Mesenchymal stem cell (in vitro differentiated cells and primary cell): Measurements from ENCODE around the gene MRPL54.

Source experiments
- DNase-seq: peaks from one replicate; pipeline ENCODE4 v3.0.0-alpha.2; 2013
- H2AFZ ChIP-seq: one replicate; pipeline ENCODE4 v1.6.1; 2013; ENCODE audit warnings: low read depth, mild to moderate bottlenecking, control low read depth, inconsistent platforms, low read length, moderate library complexity
- H2AK5ac ChIP-seq: 2 replicates; pipeline ENCODE4 v1.6.1; 2013; ENCODE audit warnings: low read length, moderate library complexity, mild to moderate bottlenecking, inconsistent platforms; ENCODE audit not compliant: severe bottlenecking
- H2BK120ac ChIP-seq: one replicate; pipeline ENCODE4 v1.6.1; 2013; ENCODE audit warnings: low read depth, mild to moderate bottlenecking, inconsistent platforms, low read length, moderate library complexity
- H2BK12ac ChIP-seq, 2 experiments: one replicate each; pipeline ENCODE4 v1.6.1; 2013; ENCODE audit warnings: inconsistent platforms in 2 of 2, low read length in 2 of 2, mild to moderate bottlenecking in 2 of 2, moderate library complexity in 2 of 2, control low read depth in 1 of 2
- H2BK15ac ChIP-seq: one replicate; pipeline ENCODE4 v1.6.1; 2013; ENCODE audit warnings: mild to moderate bottlenecking, low read depth, inconsistent platforms; ENCODE audit not compliant: poor library complexity, severe bottlenecking
- H2BK5ac ChIP-seq: 2 replicates; pipeline ENCODE4 v1.6.1; 2013; ENCODE audit warnings: low read depth, mild to moderate bottlenecking, low read length, control low read depth, inconsistent platforms; ENCODE audit not compliant: poor library complexity, severe bottlenecking
- H3K14ac ChIP-seq, 2 experiments: one replicate each; pipeline ENCODE4 v1.6.1; 2013; ENCODE audit warnings: inconsistent platforms in 2 of 2, low read length in 2 of 2, control low read depth in 1 of 2, mild to moderate bottlenecking in 1 of 2, moderate library complexity in 1 of 2
- H3K18ac ChIP-seq, 2 experiments: one replicate each; pipeline ENCODE4 v1.6.1; 2013; ENCODE audit warnings: inconsistent platforms in 2 of 2, low read length in 2 of 2, control low read depth in 1 of 2, low read depth in 1 of 2, mild to moderate bottlenecking in 1 of 2
- H3K23ac ChIP-seq, 2 experiments: one replicate each; pipeline ENCODE4 v1.6.1; 2013; ENCODE audit warnings: inconsistent platforms in 2 of 2, low read length in 2 of 2, mild to moderate bottlenecking in 2 of 2, moderate library complexity in 2 of 2, control low read depth in 1 of 2
- H3K27ac ChIP-seq: 2 replicates; pipeline ENCODE4 v1.5.1; 2013; ENCODE audit warnings: mild to moderate bottlenecking, moderate library complexity, low read length, control low read depth, inconsistent platforms; ENCODE audit not compliant: poor library complexity, severe bottlenecking
- H3K27me3 ChIP-seq, 2 experiments: 2 replicates each; pipeline versions ENCODE4 v1.6.1 to v1.7.0; 2013; ENCODE audit warnings: low read length in 2 of 2, mild to moderate bottlenecking in 2 of 2, moderate library complexity in 2 of 2, control low read depth in 1 of 2, inconsistent platforms in 1 of 2; ENCODE audit not compliant: control insufficient read depth in 1 of 2, insufficient read depth in 1 of 2
- H3K36me3 ChIP-seq, 2 experiments: 2 replicates each; pipeline versions ENCODE4 v1.6.1 to v1.7.0; 2013; ENCODE audit warnings: low read length in 2 of 2, control low read depth in 1 of 2, inconsistent platforms in 1 of 2, low read depth in 1 of 2, mild to moderate bottlenecking in 1 of 2; ENCODE audit not compliant: insufficient read depth in 2 of 2, control insufficient read depth in 1 of 2
- H3K4ac ChIP-seq, 2 experiments: one replicate each; pipeline ENCODE4 v1.6.1; 2013; ENCODE audit warnings: inconsistent platforms in 2 of 2, low read length in 2 of 2, mild to moderate bottlenecking in 2 of 2, moderate library complexity in 2 of 2, control low read depth in 1 of 2, low read depth in 1 of 2
- H3K4me1 ChIP-seq: 2 replicates; pipeline ENCODE4 v1.6.1; 2013; ENCODE audit warnings: low read depth, low read length, control low read depth; ENCODE audit not compliant: control insufficient read depth, insufficient read depth
- H3K4me2 ChIP-seq: 2 replicates; pipeline ENCODE4 v1.6.1; 2013; ENCODE audit warnings: low read length, mild to moderate bottlenecking, inconsistent platforms; ENCODE audit not compliant: poor library complexity, severe bottlenecking
- H3K4me3 ChIP-seq, 2 experiments: 2 replicates each; pipeline versions ENCODE4 v1.5.1 to v1.7.0; 2013; ENCODE audit warnings: low read length in 2 of 2, mild to moderate bottlenecking in 2 of 2, control low read depth in 1 of 2, low read depth in 1 of 2; ENCODE audit not compliant: insufficient read depth in 1 of 2
- H3K79me1 ChIP-seq: replicated peaks from 2 replicates; pipeline ENCODE4 v1.6.1; 2013; ENCODE audit warnings: mild to moderate bottlenecking, control low read depth, low read length, inconsistent platforms; ENCODE audit not compliant: poor library complexity, severe bottlenecking
- H3K9ac ChIP-seq: 2 replicates; pipeline ENCODE4 v1.7.0; 2013; ENCODE audit warnings: mild to moderate bottlenecking, low read length, moderate library complexity
- H3K9me3 ChIP-seq: 2 replicates; pipeline ENCODE4 v1.7.0; 2013; ENCODE audit warnings: mild to moderate bottlenecking, low read length; ENCODE audit not compliant: control insufficient read depth
- H4K8ac ChIP-seq: one replicate; pipeline ENCODE4 v1.6.1; 2013; ENCODE audit warnings: inconsistent platforms, mild to moderate bottlenecking, low read length, moderate library complexity
- H4K91ac ChIP-seq: one replicate; pipeline ENCODE4 v1.6.1; 2013; ENCODE audit warnings: mild to moderate bottlenecking, low read length, inconsistent platforms
- WGBS: methylation state at CpG from one replicate; pipeline ENCODE4 v1.1.7; 2013; ENCODE audit warnings: mixed read lengths; 5-methylcytosine and 5-hydroxymethylcytosine counted together

MRPL54 gene

GRCh38 chr19:3723883-3724282, 38.6 kb upstream of the MRPL54 start:
- Histone ChIP-seq H2AK5ac (no peak overlapping the region), H2BK5ac (no peak overlapping the region), H2AFZ (no peak overlapping the region), H3K4me1 (peaks cover 17% of the 10 kb centered on the region), H3K18ac (no peak overlapping the region), H3K4ac (no peak overlapping the region), H3K14ac (no peak overlapping the region), H2BK12ac (no peak overlapping the region), H3K79me1 (no peaks in the 10 kb centered on the region), H3K27ac (no peak overlapping the region), H4K8ac (no peak overlapping the region), H3K4me2 (no peak overlapping the region), H3K36me3 (no peaks in the 10 kb centered on the region), H3K9ac (no peak overlapping the region), H3K9me3 (no peaks in the 10 kb centered on the region), H4K91ac (no peak overlapping the region), H2BK15ac (no peak overlapping the region), H2BK120ac (no peak overlapping the region), H3K27me3 (peaks cover 40 to 60% of the 10 kb centered on the region in 2 experiments), H3K4me3 (no peak overlapping the region), H3K23ac (no peak overlapping the region)
- no peak for DNase-seq
- 36% methylated on average over 7 of the region's 8 CpGs for WGBS

- Histone ChIP-seq H3K9ac (no peak overlapping the region), H3K79me1 (no peaks in the 10 kb centered on the region), H3K27ac (no peak overlapping the region), H3K36me3 (no peaks in the 10 kb centered on the region), H2AK5ac (no peak overlapping the region), H3K4me2 (no peak overlapping the region), H3K18ac (no peak overlapping the region), H4K8ac (no peak overlapping the region), H3K4me1 (peaks cover 16% of the 10 kb centered on the region), H2BK5ac (no peak overlapping the region), H3K27me3 (peaks cover 36 to 49% of the 10 kb centered on the region in 2 experiments), H2BK15ac (no peak overlapping the region), H4K91ac (no peak overlapping the region), H3K4ac (no peak overlapping the region), H3K4me3 (no peak overlapping the region), H2AFZ (no peak overlapping the region), H3K9me3 (no peaks in the 10 kb centered on the region), H3K23ac (no peak overlapping the region), H3K14ac (no peak overlapping the region), H2BK120ac (no peak overlapping the region), H2BK12ac (no peak overlapping the region)
- WGBS: 90% methylated on average over 3 of the region's 3 CpGs
- no peak for DNase-seq
Observed at GRCh38 chr19:3725121-3725520, 37.4 kb upstream of the MRPL54 start.

GRCh38 chr19:3725640-3726310, 36.7 kb upstream of the MRPL54 start:
- H3K27ac ChIP-seq: no peak overlapping the region
- peak; percentile 11 for DNase-seq
- H3K14ac ChIP-seq: no peak overlapping the region
- H3K9me3 ChIP-seq: no peaks in the 10 kb centered on the region
- H4K91ac ChIP-seq: no peak overlapping the region
- no peak overlapping the region for H3K23ac ChIP-seq
- no peak overlapping the region for H3K4me2 ChIP-seq
- H2BK15ac ChIP-seq: no peak overlapping the region
- 40% methylated on average over 9 of the region's 14 CpGs for WGBS
- H3K79me1 ChIP-seq: no peaks in the 10 kb centered on the region
- no peak overlapping the region for H3K4me3 ChIP-seq
- no peak overlapping the region for H2AFZ ChIP-seq
- no peak overlapping the region for H3K4ac ChIP-seq
- H2BK5ac ChIP-seq: no peak overlapping the region
- peaks cover 16% of the 10 kb centered on the region for H3K4me1 ChIP-seq
- H3K9ac ChIP-seq: no peak overlapping the region
- H3K36me3 ChIP-seq: no peaks in the 10 kb centered on the region
- no peak overlapping the region for H3K18ac ChIP-seq
- H2AK5ac ChIP-seq: no peak overlapping the region
- no peak overlapping the region for H4K8ac ChIP-seq
- no peak overlapping the region for H2BK120ac ChIP-seq
- no peak overlapping the region for H2BK12ac ChIP-seq
- H3K27me3 ChIP-seq: peaks cover 30 to 43% of the 10 kb centered on the region in 2 experiments

- Histone ChIP-seq H4K8ac (no peak overlapping the region), H2AK5ac (no peak overlapping the region), H2BK120ac (no peak overlapping the region), H2BK5ac (no peak overlapping the region), H3K18ac (no peak overlapping the region), H3K4me2 (no peak overlapping the region), H3K9ac (no peak overlapping the region), H3K4ac (no peak overlapping the region), H4K91ac (no peak overlapping the region), H2AFZ (no peak overlapping the region), H3K27me3 (peaks cover 13 to 28% of the 10 kb centered on the region in 2 experiments), H3K9me3 (no peaks in the 10 kb centered on the region), H3K4me3 (no peak overlapping the region), H3K27ac (no peak overlapping the region), H2BK15ac (no peak overlapping the region), H3K14ac (no peak overlapping the region), H3K36me3 (peaks cover 0 to 2% of the 10 kb centered on the region in 2 experiments), H3K79me1 (no peaks in the 10 kb centered on the region), H2BK12ac (no peak overlapping the region), H3K4me1 (peaks cover 4% of the 10 kb centered on the region), H3K23ac (no peak overlapping the region)
- DNase-seq: no peak
- WGBS: 90% methylated on average over 32 of the region's 32 CpGs
Observed at GRCh38 chr19:3730457-3730958, 32.0 kb upstream of the MRPL54 start.
